HCT116 (cell line): ENCODE data around the gene CDH24. TPM values are rescaled to one million over a fixed set of nuclear protein-coding genes. Genes with fewer than 3 reads are reported as not detected.

ENCODE experiments used
- ATAC-seq: fragments of 200-7000 bp; cut with Tn5 transposase; 2 replicates; pipeline ENCODE4 v1.9.1; 2020; ENCODE audit warnings: mild to moderate bottlenecking, moderate library complexity
- BruUV-seq: library from RNA; stranded (reverse); fragments of 400-500 nt; replicated peaks from 2 replicates; lab custom pipeline; 2021; lab: Mats Ljungman, UMichigan
- CTCF ChIA-PET: fragments of 300-600 bp; sonication (Branson Sonifier 250); formaldehyde crosslinking; loops from one replicate; lab custom pipeline; 2021; ENCODE audit warnings: antibody characterized with exemption; lab: Charles Lee
- POLR2A ChIA-PET: fragments of 300-600, 350-600 bp; sonication (Branson Sonifier 250); formaldehyde crosslinking; loops from one replicate; lab custom pipeline; 2021; ENCODE audit warnings: antibody characterized with exemption; lab: Charles Lee
- RAD21 ChIA-PET, 2 experiments: fragments of 300-600 bp; sonication (Branson Sonifier 250); formaldehyde crosslinking; loops; one replicate each; lab custom pipeline; 2023; ENCODE audit warnings: low total read pairs in 2 of 2; ENCODE audit not compliant: uncharacterized antibody in 2 of 2, unreplicated experiment in 2 of 2, low non-redundant PET in 1 of 2; lab: Charles Lee
- DNase-seq: peaks from one replicate; pipeline ENCODE4 v3.0.0-alpha.2; 2010; ENCODE audit warnings: low read depth, low spot score
- H2AFZ ChIP-seq: fragments of 200-600 bp; shearing (Covaris generic), sonication (generic); 2 replicates; pipeline ENCODE4 v1.6.1; 2017; ENCODE audit warnings: low read depth, mixed run types, mixed read lengths, antibody characterized with exemption, low read length; ENCODE audit not compliant: poor library complexity, severe bottlenecking
- H3K27ac ChIP-seq: 2 replicates; pipeline ENCODE4 v1.5.1; 2012; ENCODE audit warnings: low read depth, low read length
- H3K27me3 ChIP-seq: fragments of 200-600 bp; sonication (generic); 2 replicates; pipeline ENCODE4 v1.6.1; 2016; ENCODE audit warnings: mixed run types, low read length, mixed read lengths; ENCODE audit not compliant: insufficient read depth
- H3K36me3 ChIP-seq, 2 experiments: fragments of 200-500 bp in 1 of 2; fragments of 200-600 bp in 1 of 2; sonication (Bioruptor generic) in 1 of 2; sonication (generic) in 1 of 2; 2 replicates each; pipeline versions ENCODE4 v1.5.1 to v1.6.1; 2014 to 2016; ENCODE audit warnings: low read length in 2 of 2, inconsistent platforms in 1 of 2, mixed read lengths in 1 of 2, mixed run types in 1 of 2; ENCODE audit not compliant: insufficient read depth in 2 of 2, control insufficient read depth in 1 of 2
- H3K4me1 ChIP-seq, 2 experiments: fragments of 200-600 bp in 1 of 2; sonication (generic) in 1 of 2; 2 replicates each; pipeline versions ENCODE4 v1.5.1 to v1.6.1; 2012 to 2017; ENCODE audit warnings: low read length in 2 of 2, inconsistent platforms in 1 of 2, mild to moderate bottlenecking in 1 of 2, mixed read lengths in 1 of 2, mixed run types in 1 of 2, moderate library complexity in 1 of 2; ENCODE audit not compliant: insufficient read depth in 2 of 2, control insufficient read depth in 1 of 2
- H3K4me2 ChIP-seq: fragments of 200-600 bp; sonication (generic); 2 replicates; pipeline ENCODE4 v1.6.1; 2017; ENCODE audit warnings: mixed run types, low read length, mixed read lengths
- H3K4me3 ChIP-seq, 2 experiments: fragments of 200-600 bp in 1 of 2; sonication (generic) in 1 of 2; replicated peaks in 1 of 2; 2 replicates each; pipeline ENCODE4 v1.5.1; 2011 to 2016; ENCODE audit warnings: low read length in 2 of 2, control low read depth in 1 of 2, low read depth in 1 of 2, mild to moderate bottlenecking in 1 of 2, mixed read lengths in 1 of 2, mixed run types in 1 of 2
- H3K79me2 ChIP-seq: fragments of 200-600 bp; sonication (generic); 2 replicates; pipeline ENCODE4 v1.6.1; 2017; ENCODE audit warnings: mild to moderate bottlenecking, mixed run types, low read length, moderate library complexity, mixed read lengths; ENCODE audit not compliant: insufficient read depth
- H3K9ac ChIP-seq: fragments of 200-600 bp; sonication (generic); 2 replicates; pipeline ENCODE4 v1.6.1; 2016; ENCODE audit warnings: low read length, mixed read lengths
- H3K9me2 ChIP-seq: fragments of 200-600 bp; sonication (generic), shearing (Covaris generic); 2 replicates; pipeline ENCODE4 v1.6.1; 2017; ENCODE audit warnings: mixed run types, mild to moderate bottlenecking, moderate library complexity; ENCODE audit not compliant: insufficient read depth
- H3K9me3 ChIP-seq, 2 experiments: fragments of 200-500 bp in 1 of 2; fragments of 200-600 bp in 1 of 2; sonication (Bioruptor generic) in 1 of 2; sonication (generic) in 1 of 2; 2 replicates each; pipeline ENCODE4 v1.6.1; 2014 to 2017; ENCODE audit warnings: low read length in 2 of 2, mixed read lengths in 2 of 2, inconsistent platforms in 1 of 2, low read depth in 1 of 2, mild to moderate bottlenecking in 1 of 2, mixed run types in 1 of 2, moderate library complexity in 1 of 2; ENCODE audit not compliant: control insufficient read depth in 1 of 2, insufficient read depth in 1 of 2
- H4K20me1 ChIP-seq: fragments of 200-600 bp; sonication (generic), shearing (Covaris generic); 2 replicates; pipeline ENCODE4 v1.6.1; 2017; ENCODE audit warnings: mixed run types, mild to moderate bottlenecking, moderate library complexity; ENCODE audit not compliant: insufficient read depth
- CBX3 ChIP-seq: IDR thresholded peaks from 2 replicates; pipeline ENCODE4 v1.6.1; 2012; ENCODE audit warnings: low read depth
- EGR1 ChIP-seq: IDR thresholded peaks from 2 replicates; pipeline ENCODE4 v1.6.1; 2012; ENCODE audit warnings: low read depth
- ELF1 ChIP-seq: IDR thresholded peaks from 2 replicates; pipeline ENCODE4 v1.6.1; 2012; ENCODE audit warnings: low read depth, borderline replicate concordance
- EZH2 ChIP-seq: fragments of 200-600 bp; sonication (generic); IDR thresholded peaks from 2 replicates; pipeline ENCODE4 v1.6.1; 2017; ENCODE audit warnings: antibody characterized with exemption, mixed run types
- EZH2phosphoT487 ChIP-seq: fragments of 200-600 bp; IDR thresholded peaks from 2 replicates; pipeline ENCODE4 v1.6.1; 2018; ENCODE audit warnings: antibody characterized with exemption, borderline replicate concordance
- FOSL1 ChIP-seq: IDR thresholded peaks from 2 replicates; pipeline ENCODE4 v1.6.1; 2012; ENCODE audit warnings: low read depth
- JUND ChIP-seq: IDR thresholded peaks from 2 replicates; pipeline ENCODE4 v1.6.1; 2012
- POLR2A ChIP-seq: IDR thresholded peaks from 2 replicates; pipeline ENCODE4 v1.7.0; 2011; ENCODE audit warnings: borderline replicate concordance; ENCODE audit not compliant: insufficient read depth, insufficient read length; ENCODE audit errors: extremely low read depth
- POLR2AphosphoS5 ChIP-seq: IDR thresholded peaks from 2 replicates; pipeline ENCODE4 v1.6.1; 2011; ENCODE audit warnings: mild to moderate bottlenecking, low read depth, low read length, moderate library complexity
- RAD21 ChIP-seq: IDR thresholded peaks from 2 replicates; pipeline ENCODE4 v1.6.1; 2012; ENCODE audit warnings: low read depth, mild to moderate bottlenecking
- SRF ChIP-seq: IDR thresholded peaks from 2 replicates; pipeline ENCODE4 v1.6.1; 2012; ENCODE audit warnings: low read depth
- YY1 ChIP-seq: IDR thresholded peaks from 2 replicates; pipeline ENCODE4 v1.6.1; 2011; ENCODE audit warnings: low read length, low read depth, moderate library complexity, mild to moderate bottlenecking; ENCODE audit not compliant: insufficient replicate concordance; ENCODE audit errors: extremely low read depth
- ZFX ChIP-seq: fragments of 450-650 bp; IDR thresholded peaks from 2 replicates; pipeline ENCODE4 v1.6.1; 2017
- ZNF274 ChIP-seq: fragments of 200-500 bp; sonication (Bioruptor generic); IDR thresholded peaks from 2 replicates; pipeline ENCODE4 v1.6.1; 2014; ENCODE audit warnings: mild to moderate bottlenecking, low read depth, low read length, inconsistent platforms
- intact Hi-C: fragments of 100-400 bp; cut with micrococcal nuclease; formaldehyde crosslinking; loops from 2 replicates; pipeline ENCODE4 v1.10.0; 2022
- total RNA-seq: library from RNA; stranded (reverse); gene quantifications from one replicate; pipeline ENCODE4 v1.2.1, GENCODE V29; 2021; ENCODE audit not compliant: unreplicated experiment
- TF ChIP-seq, protein P1 (sequence below), 3 experiments: fragments of 200-600 bp in 1 of 3; sonication (generic) in 1 of 3; IDR thresholded peaks in 2 of 3; conservative IDR thresholded peaks in 1 of 3; 2 replicates each; pipeline ENCODE4 v1.5.1; 2012 to 2017; ENCODE audit warnings: low read depth in 2 of 3, low read length in 2 of 3, antibody characterized with exemption in 1 of 3, borderline replicate concordance in 1 of 3, control low read depth in 1 of 3, mild to moderate bottlenecking in 1 of 3, mixed read lengths in 1 of 3, mixed run types in 1 of 3, moderate library complexity in 1 of 3; ENCODE audit not compliant: insufficient read depth in 1 of 3
- TF ChIP-seq, protein P2 (sequence below): IDR thresholded peaks from 2 replicates; pipeline ENCODE4 v1.6.1; 2012

Gene CDH24
- total RNA-seq, 1 experiment from 2014 or later: 19.3 TPM

DNA sequence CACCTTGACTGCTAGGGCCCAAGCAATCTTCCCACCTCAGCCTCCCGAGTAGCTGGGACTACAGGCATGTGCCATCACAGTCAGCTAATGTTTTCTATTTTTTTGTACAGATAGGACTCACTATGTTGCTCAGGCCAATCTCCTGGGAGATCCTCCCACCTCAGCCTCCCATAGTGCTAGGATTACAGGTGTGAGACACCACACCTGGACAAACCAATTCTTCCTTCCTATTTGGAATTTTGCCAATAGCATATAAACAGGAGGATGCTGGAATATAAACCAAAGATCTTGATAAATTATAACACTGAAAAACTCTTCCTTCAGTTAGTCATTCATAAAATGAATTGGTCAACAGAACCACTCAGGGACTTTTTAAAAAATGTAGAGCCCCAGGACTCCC is 29.2 kb upstream of the CDH24 start (continued):
- TF ChIP-seq ZNF274: no peak
- no peak for TF ChIP-seq POLR2AphosphoS5
- no peak for TF ChIP-seq EZH2phosphoT487
- no peak for TF ChIP-seq ELF1
- TF ChIP-seq, protein P1, sequence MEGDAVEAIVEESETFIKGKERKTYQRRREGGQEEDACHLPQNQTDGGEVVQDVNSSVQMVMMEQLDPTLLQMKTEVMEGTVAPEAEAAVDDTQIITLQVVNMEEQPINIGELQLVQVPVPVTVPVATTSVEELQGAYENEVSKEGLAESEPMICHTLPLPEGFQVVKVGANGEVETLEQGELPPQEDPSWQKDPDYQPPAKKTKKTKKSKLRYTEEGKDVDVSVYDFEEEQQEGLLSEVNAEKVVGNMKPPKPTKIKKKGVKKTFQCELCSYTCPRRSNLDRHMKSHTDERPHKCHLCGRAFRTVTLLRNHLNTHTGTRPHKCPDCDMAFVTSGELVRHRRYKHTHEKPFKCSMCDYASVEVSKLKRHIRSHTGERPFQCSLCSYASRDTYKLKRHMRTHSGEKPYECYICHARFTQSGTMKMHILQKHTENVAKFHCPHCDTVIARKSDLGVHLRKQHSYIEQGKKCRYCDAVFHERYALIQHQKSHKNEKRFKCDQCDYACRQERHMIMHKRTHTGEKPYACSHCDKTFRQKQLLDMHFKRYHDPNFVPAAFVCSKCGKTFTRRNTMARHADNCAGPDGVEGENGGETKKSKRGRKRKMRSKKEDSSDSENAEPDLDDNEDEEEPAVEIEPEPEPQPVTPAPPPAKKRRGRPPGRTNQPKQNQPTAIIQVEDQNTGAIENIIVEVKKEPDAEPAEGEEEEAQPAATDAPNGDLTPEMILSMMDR (IDR thresholded peaks at IDR 0.05 in 2 of 3, conservative IDR thresholded peaks at IDR 0.05 in 1 of 3; ENCODE audit: borderline replicate concordance in 1 of 3, insufficient read depth in 1 of 3, low read depth in 2 of 3, low read length in 2 of 3): no peak
- TF ChIP-seq FOSL1: no peak
- TF ChIP-seq POLR2A: no peak
- TF ChIP-seq, protein P2, sequence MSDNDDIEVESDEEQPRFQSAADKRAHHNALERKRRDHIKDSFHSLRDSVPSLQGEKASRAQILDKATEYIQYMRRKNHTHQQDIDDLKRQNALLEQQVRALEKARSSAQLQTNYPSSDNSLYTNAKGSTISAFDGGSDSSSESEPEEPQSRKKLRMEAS: no peak
- TF ChIP-seq RAD21: no peak
- no peak for TF ChIP-seq EZH2
- TF ChIP-seq ZFX: no peak
- no peak for TF ChIP-seq SRF

DNA sequence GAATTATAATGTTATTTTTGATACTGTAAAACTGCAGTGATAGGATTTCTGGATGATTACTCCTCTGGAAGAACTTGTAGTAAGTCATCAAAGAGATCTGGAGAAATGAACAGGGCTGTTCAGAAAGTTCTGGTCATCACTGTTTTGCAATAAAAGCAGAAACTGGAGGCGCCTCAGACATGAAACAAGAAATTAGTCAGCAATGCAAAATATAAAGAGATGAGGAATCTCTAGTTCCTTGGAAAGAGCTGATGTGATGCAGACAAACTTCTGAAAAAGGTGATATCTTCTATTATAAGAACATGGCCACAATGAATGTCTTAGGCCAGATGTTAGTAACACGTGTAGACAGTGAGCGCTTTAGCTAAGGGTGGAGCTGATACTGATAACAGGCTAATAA is 28.1 kb upstream of the CDH24 start:
- intact Hi-C loops: no loop called here
- DNase-seq: no peak
- no peak overlapping the region for H3K9ac ChIP-seq
- H3K27me3 ChIP-seq: no peaks in the 10 kb centered on the region
- H3K36me3 ChIP-seq: peaks cover 57 to 60% of the 10 kb centered on the region in 2 experiments
- ChIA-PET CTCF (interaction anchor here (1.0 to 1.6 kb wide), 2 partner anchors 9 to 17 kb away, joined by 3 to 6 read pairs; partner anchors contain the start of gene ACIN1), POLR2A (interaction anchor here (1.7 kb wide), 1 partner anchor 10 kb away, joined by 5 read pairs; the partner anchor contains the start of genes ACIN1 and C14orf119), RAD21 (no interaction called here)
- no peak overlapping the region for H2AFZ ChIP-seq
- TF ChIP-seq YY1: no peak
- no peak for TF ChIP-seq FOSL1
- no peak for TF ChIP-seq EGR1
- TF ChIP-seq CBX3: no peak
- TF ChIP-seq, protein P1 (IDR thresholded peaks at IDR 0.05 in 2 of 3, conservative IDR thresholded peaks at IDR 0.05 in 1 of 3; ENCODE audit: borderline replicate concordance in 1 of 3, insufficient read depth in 1 of 3, low read depth in 2 of 3, low read length in 2 of 3): no peak
- no peak for TF ChIP-seq JUND
- no peak for ATAC-seq
- peaks cover 49% of the 10 kb centered on the region for H3K79me2 ChIP-seq
- BruUV-seq: no TSS peak
- H3K9me2 ChIP-seq: no peaks in the 10 kb centered on the region
- no peak overlapping the region for H3K4me3 ChIP-seq
- no peak overlapping the region for H3K27ac ChIP-seq
- H3K9me3 ChIP-seq: no peaks in the 10 kb centered on the region
- H3K4me1 ChIP-seq: peaks cover 0 to 2% of the 10 kb centered on the region in 2 experiments; a peak in 1 of 4 replicates
- no peaks in the 10 kb centered on the region for H4K20me1 ChIP-seq
- H3K4me2 ChIP-seq: no peak overlapping the region
